DOHH2 (cell line): ENCODE measurements around the gene PCYT2.

Experiments
- H3F3A ChIP-seq: fragments of 200-600 bp; sonication (generic), shearing (Covaris generic); 2 replicates; pipeline ENCODE4 v1.6.0; 2016; ENCODE audit warnings: antibody characterized with exemption, mild to moderate bottlenecking; ENCODE audit not compliant: control insufficient read depth, insufficient read depth
- H3K27ac ChIP-seq: fragments of 200-600 bp; sonication (generic); 2 replicates; pipeline ENCODE4 v1.5.1; 2014; ENCODE audit warnings: low read depth, mild to moderate bottlenecking, low read length, moderate library complexity
- H3K27me3 ChIP-seq: fragments of 200-600 bp; sonication (generic); 2 replicates; pipeline ENCODE4 v1.6.1; 2014; ENCODE audit warnings: mild to moderate bottlenecking, low read length, mixed read lengths; ENCODE audit not compliant: control insufficient read depth
- H3K36me3 ChIP-seq: fragments of 200-600 bp; sonication (generic); 2 replicates; pipeline ENCODE4 v1.6.1; 2014; ENCODE audit warnings: mild to moderate bottlenecking, low read length, moderate library complexity, mixed read lengths; ENCODE audit not compliant: control insufficient read depth
- H3K4me1 ChIP-seq: fragments of 200-600 bp; sonication (generic); 2 replicates; pipeline ENCODE4 v1.6.1; 2014; ENCODE audit warnings: mild to moderate bottlenecking, low read length, mixed read lengths; ENCODE audit not compliant: control insufficient read depth
- H3K4me2 ChIP-seq: fragments of 200-600 bp; sonication (generic); 2 replicates; pipeline ENCODE4 v1.6.0; 2014; ENCODE audit warnings: mild to moderate bottlenecking, low read length, moderate library complexity
- H3K4me3 ChIP-seq: fragments of 200-600 bp; sonication (generic); 2 replicates; pipeline ENCODE4 v1.5.1; 2014; ENCODE audit warnings: mild to moderate bottlenecking, low read length, mixed read lengths
- H3K79me2 ChIP-seq: fragments of 200-600 bp; sonication (generic); 2 replicates; pipeline ENCODE4 v1.6.1; 2014; ENCODE audit warnings: mild to moderate bottlenecking, low read length, mixed read lengths; ENCODE audit not compliant: control insufficient read depth
- H3K9me2 ChIP-seq: fragments of 200-600 bp; sonication (generic); replicated peaks from 2 replicates; pipeline ENCODE4 v1.6.1; 2014; ENCODE audit warnings: mild to moderate bottlenecking, low read length, mixed read lengths; ENCODE audit not compliant: control insufficient read depth
- H3K9me3 ChIP-seq: fragments of 200-600 bp; sonication (generic); 2 replicates; pipeline ENCODE4 v1.6.1; 2014; ENCODE audit warnings: antibody characterized with exemption, low read length, mixed read lengths; ENCODE audit not compliant: control insufficient read depth, insufficient read depth
- H4K20me1 ChIP-seq: fragments of 200-600 bp; sonication (generic); 2 replicates; pipeline ENCODE4 v1.6.0; 2014; ENCODE audit warnings: low read depth, mild to moderate bottlenecking, antibody characterized with exemption, low read length, moderate library complexity; ENCODE audit not compliant: control insufficient read depth, insufficient read depth
- EZH2phosphoT487 ChIP-seq: fragments of 200-600 bp; sonication (generic); IDR thresholded peaks from 2 replicates; pipeline ENCODE4 v1.6.1; 2017; ENCODE audit warnings: borderline replicate concordance, mild to moderate bottlenecking, antibody characterized with exemption, low read length, moderate library complexity, mixed read lengths
- TF ChIP-seq, protein P1 (sequence below): fragments of 200-600 bp; sonication (generic); IDR thresholded peaks from one replicate; pipeline ENCODE4 v1.5.1; 2014; ENCODE audit warnings: antibody characterized with exemption, mild to moderate bottlenecking, low read depth, low read length; ENCODE audit not compliant: poor library complexity, severe bottlenecking

PCYT2 gene

DNA sequence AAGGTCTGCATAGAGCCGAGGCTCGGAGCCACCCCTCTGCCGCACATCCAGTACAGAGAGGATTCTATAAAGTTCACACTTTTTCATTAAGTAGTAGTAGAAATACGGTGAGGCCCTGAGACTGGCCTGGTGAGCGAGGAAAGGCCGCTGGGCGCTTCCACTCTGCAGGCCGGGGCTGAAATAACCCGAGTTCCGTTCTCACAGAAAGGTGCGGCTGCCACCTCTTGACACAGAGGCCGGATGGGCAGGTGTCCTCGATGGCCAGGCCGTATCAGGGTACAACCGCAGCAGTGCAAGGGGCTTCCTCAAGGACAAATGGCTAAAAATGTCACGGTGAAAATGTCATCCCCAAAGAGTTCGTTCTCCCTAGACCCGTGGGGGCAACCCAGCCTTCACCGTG lies 770 bp upstream of the PCYT2 start:
- TF ChIP-seq, protein P1, sequence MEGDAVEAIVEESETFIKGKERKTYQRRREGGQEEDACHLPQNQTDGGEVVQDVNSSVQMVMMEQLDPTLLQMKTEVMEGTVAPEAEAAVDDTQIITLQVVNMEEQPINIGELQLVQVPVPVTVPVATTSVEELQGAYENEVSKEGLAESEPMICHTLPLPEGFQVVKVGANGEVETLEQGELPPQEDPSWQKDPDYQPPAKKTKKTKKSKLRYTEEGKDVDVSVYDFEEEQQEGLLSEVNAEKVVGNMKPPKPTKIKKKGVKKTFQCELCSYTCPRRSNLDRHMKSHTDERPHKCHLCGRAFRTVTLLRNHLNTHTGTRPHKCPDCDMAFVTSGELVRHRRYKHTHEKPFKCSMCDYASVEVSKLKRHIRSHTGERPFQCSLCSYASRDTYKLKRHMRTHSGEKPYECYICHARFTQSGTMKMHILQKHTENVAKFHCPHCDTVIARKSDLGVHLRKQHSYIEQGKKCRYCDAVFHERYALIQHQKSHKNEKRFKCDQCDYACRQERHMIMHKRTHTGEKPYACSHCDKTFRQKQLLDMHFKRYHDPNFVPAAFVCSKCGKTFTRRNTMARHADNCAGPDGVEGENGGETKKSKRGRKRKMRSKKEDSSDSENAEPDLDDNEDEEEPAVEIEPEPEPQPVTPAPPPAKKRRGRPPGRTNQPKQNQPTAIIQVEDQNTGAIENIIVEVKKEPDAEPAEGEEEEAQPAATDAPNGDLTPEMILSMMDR: no peak
- TF ChIP-seq EZH2phosphoT487: no peak
- Histone ChIP-seq H4K20me1 (peaks cover 18% of the 10 kb centered on the region; the same call in 1 of the 2 replicates), H3K27ac (no peak overlapping the region), H3K79me2 (peaks cover 37% of the 10 kb centered on the region), H3K4me2 (peak overlapping the region; percentile 46), H3K27me3 (no peaks in the 10 kb centered on the region), H3F3A (peaks cover 10% of the 10 kb centered on the region), H3K36me3 (peaks cover 81% of the 10 kb centered on the region), H3K9me3 (no peaks in the 10 kb centered on the region), H3K4me3 (peak overlapping the region; percentile 33), H3K9me2 (no peaks in the 10 kb centered on the region), H3K4me1 (peaks cover 23% of the 10 kb centered on the region)

DNA sequence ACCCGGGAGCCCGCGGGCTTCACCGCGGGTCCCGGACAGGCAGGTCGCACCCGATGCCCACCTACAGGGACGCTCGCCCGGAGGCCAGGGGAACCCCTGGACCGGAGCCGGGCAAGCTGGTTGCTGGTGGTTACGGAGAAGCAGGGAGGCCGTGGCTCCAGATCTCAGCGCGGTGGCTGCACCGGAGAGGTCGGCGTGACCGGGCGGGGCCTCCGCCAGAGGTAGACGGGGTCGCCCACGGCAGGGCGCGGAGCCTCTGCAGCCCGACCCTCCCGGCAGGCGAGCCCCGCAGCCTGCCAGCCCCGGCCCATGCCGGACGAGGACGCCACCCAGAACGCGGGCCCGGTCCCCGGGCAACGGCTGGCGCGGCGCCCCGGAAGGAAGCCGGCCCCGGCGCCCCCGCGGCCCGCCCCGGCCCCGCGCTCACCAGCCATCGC lies 341 bp downstream of the PCYT2 start:
- TF ChIP-seq, protein P1: no peak
- peaks cover 79% of the 10 kb centered on the region for H3K36me3 ChIP-seq
- peak overlapping the region; percentile 93 for H3K4me2 ChIP-seq
- H3K9me2 ChIP-seq: no peaks in the 10 kb centered on the region
- peaks cover 26% of the 10 kb centered on the region for H3K79me2 ChIP-seq
- peaks cover 15% of the 10 kb centered on the region; the same call in 1 of the 2 replicates for H4K20me1 ChIP-seq
- H3K27me3 ChIP-seq: no peaks in the 10 kb centered on the region
- H3K27ac ChIP-seq: peak overlapping the region; percentile 52
- peak overlapping the region; percentile 98 for H3K4me3 ChIP-seq
- H3K4me1 ChIP-seq: peaks cover 17% of the 10 kb centered on the region
- H3K9me3 ChIP-seq: no peaks in the 10 kb centered on the region
- peaks cover 10% of the 10 kb centered on the region for H3F3A ChIP-seq

DNA sequence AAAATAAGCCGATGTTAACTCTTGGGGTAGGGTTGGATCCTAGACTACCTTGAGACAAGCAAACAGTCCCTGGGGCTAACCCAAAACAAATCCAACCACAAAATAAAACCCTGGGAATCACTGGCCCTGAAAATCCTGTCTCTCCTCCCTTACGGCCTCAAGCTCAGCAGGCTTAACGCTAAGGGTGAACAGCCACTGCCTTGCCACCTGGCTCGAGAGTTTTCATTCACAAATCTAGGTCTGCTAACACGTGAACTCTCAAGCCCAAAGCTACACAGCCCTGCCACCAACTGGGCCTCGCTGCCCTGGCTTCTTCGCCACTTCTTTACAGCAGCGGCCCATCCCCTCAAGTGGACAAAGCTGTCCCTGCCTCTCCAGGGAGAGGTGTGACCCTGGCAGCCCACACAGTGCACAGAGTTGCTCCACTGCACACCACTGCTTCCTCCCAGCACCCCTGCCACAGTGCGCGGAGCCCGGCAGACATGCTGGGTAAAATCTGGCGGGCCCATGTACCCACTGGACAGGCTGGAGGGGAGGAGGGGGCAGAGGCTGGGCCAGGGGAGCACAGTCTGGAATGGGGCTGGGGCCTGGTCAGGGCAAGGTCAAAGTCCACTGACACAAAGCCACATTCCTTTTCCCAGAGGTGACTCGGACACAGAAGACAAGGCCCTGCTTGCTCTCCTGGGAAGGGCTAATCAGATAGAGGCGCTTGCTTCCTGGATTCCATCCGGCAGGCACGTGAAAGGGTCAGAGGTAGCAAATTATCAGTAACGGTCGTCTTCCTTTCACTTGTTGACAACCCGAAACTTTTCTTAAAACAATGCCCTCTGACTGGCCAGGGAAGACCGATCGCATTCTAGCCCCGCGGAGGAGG lies 996 bp downstream of the PCYT2 start:
- Histone ChIP-seq H3K9me3 (no peaks in the 10 kb centered on the region), H3K79me2 (peaks cover 20% of the 10 kb centered on the region), H3K27ac (peak overlapping the region; percentile 52), H4K20me1 (peaks cover 9% of the 10 kb centered on the region; the same call in 1 of the 2 replicates), H3F3A (peaks cover 10% of the 10 kb centered on the region), H3K4me1 (peaks cover 17% of the 10 kb centered on the region), H3K36me3 (peaks cover 75% of the 10 kb centered on the region), H3K27me3 (no peaks in the 10 kb centered on the region), H3K4me2 (peak overlapping the region; percentile 93), H3K9me2 (no peaks in the 10 kb centered on the region), H3K4me3 (peak overlapping the region; percentile 98)
- TF ChIP-seq, protein P1: no peak
- TF ChIP-seq EZH2phosphoT487: no peak
